ENCODE data around the gene SPEF1.

DNA sequence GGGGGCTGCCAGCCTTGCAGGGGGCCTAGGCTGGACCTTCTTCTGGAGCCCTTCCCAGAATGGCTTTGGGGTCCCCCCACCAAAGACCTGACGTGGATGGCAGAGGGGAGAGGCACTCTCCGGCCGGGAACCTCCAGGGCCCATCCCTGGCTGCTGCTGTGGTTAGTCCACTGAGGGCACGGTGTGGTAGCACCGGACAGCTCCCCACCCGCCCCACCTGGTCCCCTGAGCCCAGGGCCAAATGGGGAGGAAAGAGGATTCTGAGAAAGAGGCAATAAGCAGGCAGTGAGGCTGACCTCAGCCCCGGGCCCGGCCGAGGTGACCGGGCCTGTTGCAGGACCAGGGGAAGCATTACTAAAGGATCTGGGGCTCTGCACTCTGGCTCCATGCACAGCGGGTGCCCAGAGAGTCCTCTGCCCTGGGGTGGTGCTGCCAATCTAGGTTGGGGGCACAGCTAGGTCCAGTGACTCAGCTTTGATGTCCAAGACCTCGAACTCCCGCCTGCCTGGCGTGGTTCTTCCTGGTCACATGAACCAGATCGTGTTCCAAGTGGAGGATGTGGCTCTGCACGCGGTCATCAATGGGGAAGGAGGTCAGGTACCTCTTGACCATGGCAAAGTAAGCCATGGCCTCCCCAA lies 3.1 kb upstream of the SPEF1 start:
- TF ChIP-seq CTCF (IDR thresholded peaks at IDR 0.05) (no peak), POLR2A (IDR thresholded peaks at IDR 0.05) (no peak)

Measured in esophagus squamous epithelium (tissue), 4 donors.